Measurements from ENCODE around the gene ORC3.

ORC3 gene

GRCh38 chr6:87637106-87637505, 47.2 kb downstream of the ORC3 start:
- no peak for TF ChIP-seq CTCF (IDR thresholded peaks at IDR 0.05; ENCODE audit: low read length, missing control alignments)
- no peak for DNase-seq (ENCODE audit: low read depth)
- H3K4me3 ChIP-seq (replicated peaks; ENCODE audit: low read depth, low read length), result no peak overlapping the region

GRCh38 chr6:87639373-87639772, 49.4 kb downstream of the ORC3 start:
- DNase-seq (ENCODE audit: low read depth), result no peak
- H3K4me3 ChIP-seq (replicated peaks; ENCODE audit: low read depth, low read length), result no peak overlapping the region
- no peak for TF ChIP-seq CTCF (IDR thresholded peaks at IDR 0.05; ENCODE audit: low read length, missing control alignments)

- no peak for TF ChIP-seq CTCF (IDR thresholded peaks at IDR 0.05; ENCODE audit: low read length, missing control alignments)
- no peak for DNase-seq (ENCODE audit: low read depth)
- no peak overlapping the region for H3K4me3 ChIP-seq (replicated peaks; ENCODE audit: low read depth, low read length)
Observed at GRCh38 chr6:87641065-87641692, 51.2 kb downstream of the ORC3 start.

GRCh38 chr6:87645080-87645479, 55.1 kb downstream of the ORC3 start:
- no peak overlapping the region for H3K4me3 ChIP-seq (replicated peaks; ENCODE audit: low read depth, low read length)
- DNase-seq (ENCODE audit: low read depth), result no peak
- TF ChIP-seq CTCF (IDR thresholded peaks at IDR 0.05; ENCODE audit: low read length, missing control alignments), result no peak

GRCh38 chr6:87653074-87653962, 63.4 kb downstream of the ORC3 start:
- H3K4me3 ChIP-seq (replicated peaks; ENCODE audit: low read depth, low read length), result no peak overlapping the region
- DNase-seq (ENCODE audit: low read depth), result no peak

GRCh38 chr6:87654122-87654521, 64.2 kb downstream of the ORC3 start:
- no peak overlapping the region for H3K4me3 ChIP-seq (replicated peaks; ENCODE audit: low read depth, low read length)
- TF ChIP-seq CTCF (IDR thresholded peaks at IDR 0.05; ENCODE audit: low read length, missing control alignments), result no peak
- DNase-seq (ENCODE audit: low read depth), result no peak

More at GRCh38 chr6:87653074-87653962, 63.4 kb downstream of the ORC3 start:
- TF ChIP-seq CTCF (IDR thresholded peaks at IDR 0.05; ENCODE audit: low read length, missing control alignments), result no peak
